Activated CD4-positive, alpha-beta T cell treated with anti-CD3 and anti-CD28 coated beads for 36 hours (primary cell): Measurements from ENCODE around the gene SLC22A5. TPM values are rescaled to one million over a fixed set of nuclear protein-coding genes. Genes with fewer than 3 reads are reported as not detected.

Experiments used
- ATAC-seq: fragments of 200-7000 bp; cut with Tn5 transposase; one replicate; pipeline ENCODE4 v1.10.0; 2021; ENCODE audit warnings: mild to moderate bottlenecking, moderate library complexity
- CTCF ChIA-PET: fragments of 350-600 bp; sonication (Branson Sonifier 250); formaldehyde crosslinking; loops from one replicate; lab custom pipeline; 2021; ENCODE audit warnings: antibody characterized with exemption; lab: Charles Lee
- POLR2A ChIA-PET: fragments of 350-600 bp; sonication (Branson Sonifier 250); formaldehyde crosslinking; loops from one replicate; lab custom pipeline; 2021; ENCODE audit warnings: antibody characterized with exemption, inconsistent platforms; lab: Charles Lee
- DNase-seq: peaks from one replicate; pipeline ENCODE4 v3.0.0-alpha.2; 2020
- H3K27ac Mint-ChIP-seq: one replicate; pipeline ENCODE4 v1.8.0; 2021; ENCODE audit warnings: mixed read lengths
- H3K27me3 Mint-ChIP-seq: one replicate; pipeline ENCODE4 v1.8.0; 2021; ENCODE audit warnings: mixed read lengths
- H3K36me3 Mint-ChIP-seq: one replicate; pipeline ENCODE4 v1.8.0; 2021; ENCODE audit warnings: low read depth, mixed read lengths
- H3K4me1 Mint-ChIP-seq: one replicate; pipeline ENCODE4 v1.8.0; 2021; ENCODE audit warnings: mixed read lengths
- H3K4me3 Mint-ChIP-seq: one replicate; pipeline ENCODE4 v1.8.0; 2021; ENCODE audit warnings: mild to moderate bottlenecking, moderate library complexity, mixed read lengths
- H3K9me3 Mint-ChIP-seq: one replicate; pipeline ENCODE4 v1.8.0; 2021; ENCODE audit warnings: low read depth, mixed read lengths
- intact Hi-C, 2 experiments: fragments of 100-400 bp; cut with DNase I in 1 of 2; cut with micrococcal nuclease in 1 of 2; formaldehyde crosslinking; loops; one replicate each; pipeline versions ENCODE4 v1.14.2 to v1.15.1; 2022 to 2024; cut with DNase I, micrococcal nuclease
- total RNA-seq, 2 experiments: library from RNA; stranded (reverse); gene quantifications; one replicate each; pipeline ENCODE4 v1.2.3, GENCODE V29; 2021

The SLC22A5 gene
- total RNA-seq, 2 experiments from 2014 or later: 3.7 to 4.9 TPM

DNA sequence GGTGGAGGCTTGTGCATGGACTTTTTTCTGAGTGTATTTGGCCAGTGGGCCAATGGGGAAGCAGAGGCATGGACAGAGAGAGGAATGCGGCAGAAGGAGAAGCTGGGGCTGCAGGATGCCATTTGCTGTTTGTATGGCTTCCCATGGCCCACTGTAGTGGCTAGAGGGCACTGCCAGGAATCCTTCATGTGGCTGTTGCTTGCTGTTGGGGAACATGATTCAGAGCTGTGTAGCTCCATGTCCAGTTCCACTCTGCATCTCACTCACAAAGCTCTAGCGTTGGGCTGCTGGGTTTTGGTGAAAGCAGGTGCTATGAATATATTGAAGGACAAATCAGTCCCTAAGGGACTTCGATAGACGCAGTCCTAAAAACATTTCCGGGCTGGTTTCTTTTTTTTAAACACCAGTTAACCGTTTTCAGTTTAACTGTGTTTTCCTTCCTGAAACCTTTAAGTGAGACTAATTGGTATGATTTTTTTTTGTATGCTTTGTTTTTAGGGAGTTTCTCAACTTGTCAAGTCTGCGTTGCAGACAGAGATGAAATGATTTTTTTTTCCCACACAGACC is 51.3 kb downstream of the SLC22A5 start:
- peak overlapping the region; percentile 37 for H3K4me3 Mint-ChIP-seq
- POLR2A ChIA-PET: interaction anchor here (0.9 to 2.0 kb wide), 7 partner anchors 10 to 70 kb away, joined by 3 to 15 read pairs (median 4); partner anchors contain the start of gene IRF1
- peaks cover 45% of the 10 kb centered on the region for H3K36me3 Mint-ChIP-seq
- no peaks in the 10 kb centered on the region for H3K27me3 Mint-ChIP-seq
- no peaks in the 10 kb centered on the region for H3K9me3 Mint-ChIP-seq
- peaks cover 87% of the 10 kb centered on the region for H3K4me1 Mint-ChIP-seq
- peak; percentile 16 for ATAC-seq
- H3K27ac Mint-ChIP-seq: peak overlapping the region; percentile 67
- peak; percentile 49 for DNase-seq
- intact Hi-C loops: loop anchor here in 1 of 2 experiments (2.0 to 10.0 kb wide), 3 partner anchors 34 to 886 kb away; partner anchors contain the start of gene RAPGEF6
- CTCF ChIA-PET: interaction anchor here (0.7 to 1.7 kb wide), 21 partner anchors 9 to 106 kb away, joined by 3 to 17 read pairs (median 5); no protein-coding TSS in a partner anchor

- H3K4me3 Mint-ChIP-seq: peak overlapping the region; percentile 37
- H3K27ac Mint-ChIP-seq: peak overlapping the region; percentile 67
- H3K36me3 Mint-ChIP-seq: peaks cover 45% of the 10 kb centered on the region
- H3K4me1 Mint-ChIP-seq: peaks cover 89% of the 10 kb centered on the region
- H3K9me3 Mint-ChIP-seq: no peaks in the 10 kb centered on the region
- ChIA-PET CTCF (interaction anchor here (1.4 to 1.5 kb wide), 5 partner anchors 11 to 78 kb away, joined by 3 to 17 read pairs (median 6); no protein-coding TSS in a partner anchor), POLR2A (interaction anchor here (1.0 to 2.0 kb wide), 3 partner anchors 11 to 69 kb away, joined by 4 to 7 read pairs (median 4); partner anchors contain the start of gene IRF1)
- no peaks in the 10 kb centered on the region for H3K27me3 Mint-ChIP-seq
- DNase-seq (no peak), ATAC-seq (no peak)
- intact Hi-C loops: loop anchor here in 1 of 2 experiments (2.0 to 10.0 kb wide), 3 partner anchors 35 to 887 kb away; partner anchors contain the start of gene RAPGEF6
These were observed 52.0 kb downstream of the SLC22A5 start for GRCh38 chr5:132421462-132421861.

DNA sequence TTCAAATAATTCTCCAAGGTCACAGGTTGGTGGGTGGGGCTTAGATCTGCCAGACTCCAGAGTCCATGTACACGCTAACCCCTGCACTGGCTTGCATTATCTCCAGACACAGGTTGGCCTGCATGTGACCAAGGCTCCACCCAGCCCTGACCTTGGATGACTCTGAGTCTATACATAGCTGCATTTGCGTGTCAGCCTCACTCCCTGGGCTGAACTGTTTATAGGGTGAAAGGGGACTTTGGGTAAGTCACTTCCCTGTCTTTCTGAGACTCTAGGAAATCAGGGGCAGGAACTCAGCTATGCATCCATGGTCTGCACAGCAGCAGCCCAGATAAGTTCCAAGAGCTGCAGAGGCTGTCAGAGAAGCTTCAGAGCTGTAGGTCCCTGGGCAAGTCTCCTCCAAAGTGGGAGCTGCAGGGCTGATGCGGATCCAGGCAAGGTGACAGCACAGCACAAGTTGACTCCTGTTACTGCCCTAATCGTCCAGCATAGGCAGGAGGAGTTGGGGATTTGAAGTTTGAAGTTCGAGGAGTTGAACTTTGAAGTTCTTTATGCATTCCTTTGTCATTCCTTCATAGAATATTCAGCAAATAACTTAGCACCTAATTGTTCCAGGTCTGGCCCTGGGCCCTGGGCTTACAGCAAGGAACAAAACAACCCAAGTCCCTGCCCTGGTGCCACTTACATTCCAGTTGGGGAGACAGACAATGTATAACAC is 53.4 kb downstream of the SLC22A5 start:
- no peak overlapping the region for H3K4me3 Mint-ChIP-seq
- ATAC-seq (no peak), DNase-seq (peak; percentile 39)

DNA sequence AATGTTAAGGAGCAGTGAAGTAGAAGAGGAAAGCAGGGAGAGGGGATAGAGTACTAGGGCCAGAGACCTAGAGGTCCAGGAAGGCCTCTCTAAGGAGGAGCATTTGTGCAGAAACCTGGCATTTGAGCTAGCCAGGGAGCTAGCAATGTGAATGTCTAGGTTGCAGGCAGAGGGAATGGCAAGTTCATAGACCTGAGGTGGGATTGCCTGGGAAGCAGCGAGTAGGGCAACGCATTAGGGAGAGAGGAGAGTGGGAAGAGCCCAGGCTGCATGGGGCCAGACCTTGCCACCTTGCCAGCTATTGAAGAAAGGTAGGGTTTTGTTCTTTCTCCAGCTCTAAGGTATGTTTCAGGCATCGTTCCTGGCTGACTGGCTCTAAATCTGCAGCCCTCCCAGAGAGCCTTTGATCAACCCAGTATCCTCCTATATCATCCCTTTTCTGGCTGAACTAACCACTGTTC is 54.0 kb downstream of the SLC22A5 start:
- intact Hi-C loops: loop anchor here in 1 of 2 experiments (10.0 kb wide), 2 partner anchors 789 to 889 kb away; partner anchors contain the start of gene RAPGEF6
- Mint-ChIP-seq H3K9me3 (no peaks in the 10 kb centered on the region), H3K4me3 (no peak overlapping the region), H3K27me3 (no peaks in the 10 kb centered on the region), H3K27ac (peak overlapping the region; percentile 79), H3K36me3 (peaks cover 42% of the 10 kb centered on the region), H3K4me1 (peaks cover 95% of the 10 kb centered on the region)
- DNase-seq: no peak
- CTCF ChIA-PET: interaction anchor here (0.9 to 13.9 kb wide), 11 partner anchors 8 to 65 kb away, joined by 3 to 89 read pairs (median 5); no protein-coding TSS in a partner anchor
- POLR2A ChIA-PET: interaction anchor here (1.3 to 6.4 kb wide), 3 partner anchors 24 to 64 kb away, joined by 3 to 130 read pairs (median 95); partner anchors contain the start of gene IRF1
- ATAC-seq: no peak

More for the DNA sequence above, 53.4 kb downstream of the SLC22A5 start:
- H3K27me3 Mint-ChIP-seq: no peaks in the 10 kb centered on the region
- peaks cover 44% of the 10 kb centered on the region for H3K36me3 Mint-ChIP-seq
- POLR2A ChIA-PET: interaction anchor here (1.3 to 6.4 kb wide), 3 partner anchors 24 to 65 kb away, joined by 3 to 130 read pairs (median 95); partner anchors contain the start of gene IRF1
- H3K4me1 Mint-ChIP-seq: peaks cover 93% of the 10 kb centered on the region
- peak overlapping the region; percentile 79 for H3K27ac Mint-ChIP-seq
- intact Hi-C loops: loop anchor here in 1 of 2 experiments (10.0 kb wide), 2 partner anchors 788 to 888 kb away; partner anchors contain the start of gene RAPGEF6
- CTCF ChIA-PET: interaction anchor here (0.8 to 13.9 kb wide), 12 partner anchors 8 to 77 kb away, joined by 3 to 89 read pairs (median 4); no protein-coding TSS in a partner anchor
- H3K9me3 Mint-ChIP-seq: no peaks in the 10 kb centered on the region

DNA sequence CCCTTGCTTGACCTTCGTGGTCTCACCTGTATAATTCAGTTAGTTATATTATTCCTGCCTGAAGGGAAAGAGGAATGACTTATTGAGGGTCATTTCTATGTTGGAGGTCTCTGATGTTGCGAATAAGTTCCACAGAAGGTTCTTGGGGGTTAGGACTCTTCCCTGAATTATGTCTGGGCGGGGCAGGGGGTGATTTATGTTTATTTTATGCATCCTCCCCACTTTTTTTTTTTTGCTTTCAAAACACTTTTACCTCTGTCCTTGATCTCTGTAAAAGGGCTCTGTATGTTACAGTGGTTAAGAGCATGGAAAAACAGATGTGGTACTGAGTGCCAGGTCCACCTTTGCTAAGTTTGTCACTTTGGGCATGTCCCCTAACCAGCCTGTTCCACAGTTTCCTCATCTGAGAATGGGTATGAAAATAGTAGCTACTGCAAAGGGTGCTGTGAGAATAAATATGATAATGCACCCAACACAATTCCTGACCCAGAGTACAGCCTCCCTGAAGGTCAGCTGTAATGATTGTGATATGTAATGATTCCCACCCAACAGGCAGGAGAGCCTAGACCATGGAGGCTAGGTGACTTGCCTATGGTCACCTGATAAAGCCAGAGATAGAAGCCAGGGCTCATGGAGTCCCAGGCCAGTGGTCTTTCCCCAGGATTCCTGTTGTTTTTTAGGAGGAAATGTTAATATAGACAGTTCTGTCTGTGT is 54.8 kb downstream of the SLC22A5 start:
- Mint-ChIP-seq H3K4me3 (no peak overlapping the region), H3K27me3 (no peaks in the 10 kb centered on the region), H3K4me1 (peaks cover 96% of the 10 kb centered on the region), H3K36me3 (peaks cover 38% of the 10 kb centered on the region), H3K27ac (peak overlapping the region; percentile 69), H3K9me3 (no peaks in the 10 kb centered on the region)
- POLR2A ChIA-PET: interaction anchor here (0.6 to 6.4 kb wide), 6 partner anchors 13 to 63 kb away, joined by 3 to 130 read pairs (median 11); partner anchors contain the start of gene IRF1
- intact Hi-C loops: loop anchor here (2.0 to 10.0 kb wide), 4 partner anchors 14 to 890 kb away; partner anchors contain the start of gene RAPGEF6 (in 1 of the 2)
- ATAC-seq: no peak
- DNase-seq: no peak
- CTCF ChIA-PET: interaction anchor here (0.6 to 13.9 kb wide), 10 partner anchors 9 to 327 kb away, joined by 3 to 89 read pairs (median 5); no protein-coding TSS in a partner anchor

- H3K27me3 Mint-ChIP-seq: no peaks in the 10 kb centered on the region
- peak; percentile 84 for ATAC-seq
- CTCF ChIA-PET: interaction anchor here (0.7 to 13.9 kb wide), 17 partner anchors 10 to 394 kb away, joined by 3 to 89 read pairs (median 5); no protein-coding TSS in a partner anchor
- no peaks in the 10 kb centered on the region for H3K9me3 Mint-ChIP-seq
- peaks cover 36% of the 10 kb centered on the region for H3K36me3 Mint-ChIP-seq
- peak overlapping the region; percentile 94 for H3K27ac Mint-ChIP-seq
- H3K4me3 Mint-ChIP-seq: peak overlapping the region; percentile 56
- intact Hi-C loops: loop anchor here (1.0 to 10.0 kb wide), 13 partner anchors 14 to 890 kb away; partner anchors contain the start of genes FNIP1 (in 1 of the 2), IRF1 (in 1 of the 2) and RAPGEF6 (in 1 of the 2)
- POLR2A ChIA-PET: interaction anchor here (0.6 to 6.4 kb wide), 15 partner anchors 10 to 323 kb away, joined by 3 to 130 read pairs (median 5); partner anchors contain the start of gene IRF1
- peak; percentile 87 for DNase-seq
- H3K4me1 Mint-ChIP-seq: peaks cover 96% of the 10 kb centered on the region
These were observed 55.8 kb downstream of the SLC22A5 start for GRCh38 chr5:132425009-132425937.

DNA sequence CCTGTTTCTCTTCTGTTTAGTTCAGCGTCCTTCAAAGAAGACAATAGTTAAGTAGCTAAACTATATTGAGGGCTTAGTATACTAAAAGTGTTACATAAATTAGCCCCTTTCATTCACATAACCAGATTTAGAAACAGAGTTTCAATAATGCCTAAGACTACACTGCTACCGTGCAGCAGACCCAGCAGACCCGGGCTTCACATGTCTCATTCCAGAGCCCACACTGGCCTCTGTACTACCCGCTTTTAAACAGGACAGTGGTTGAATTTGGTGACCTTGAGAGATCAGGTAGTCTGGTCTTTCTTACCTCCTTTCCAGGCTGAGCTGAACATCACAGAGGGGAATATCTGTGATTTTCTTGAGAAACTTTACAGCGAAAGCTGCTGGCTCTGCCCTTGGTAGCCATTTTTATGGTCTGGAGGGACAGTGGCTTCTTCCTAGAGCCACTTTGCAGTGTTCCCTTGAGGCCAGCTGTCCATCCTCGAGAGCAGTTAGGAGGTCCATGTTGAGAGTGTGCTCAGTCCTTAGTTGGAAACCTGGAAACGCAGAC is 56.5 kb downstream of the SLC22A5 start:
- POLR2A ChIA-PET: interaction anchor here (0.7 to 6.4 kb wide), 14 partner anchors 13 to 74 kb away, joined by 3 to 130 read pairs (median 5); partner anchors contain the start of gene IRF1
- peaks cover 33% of the 10 kb centered on the region for H3K36me3 Mint-ChIP-seq

DNA sequence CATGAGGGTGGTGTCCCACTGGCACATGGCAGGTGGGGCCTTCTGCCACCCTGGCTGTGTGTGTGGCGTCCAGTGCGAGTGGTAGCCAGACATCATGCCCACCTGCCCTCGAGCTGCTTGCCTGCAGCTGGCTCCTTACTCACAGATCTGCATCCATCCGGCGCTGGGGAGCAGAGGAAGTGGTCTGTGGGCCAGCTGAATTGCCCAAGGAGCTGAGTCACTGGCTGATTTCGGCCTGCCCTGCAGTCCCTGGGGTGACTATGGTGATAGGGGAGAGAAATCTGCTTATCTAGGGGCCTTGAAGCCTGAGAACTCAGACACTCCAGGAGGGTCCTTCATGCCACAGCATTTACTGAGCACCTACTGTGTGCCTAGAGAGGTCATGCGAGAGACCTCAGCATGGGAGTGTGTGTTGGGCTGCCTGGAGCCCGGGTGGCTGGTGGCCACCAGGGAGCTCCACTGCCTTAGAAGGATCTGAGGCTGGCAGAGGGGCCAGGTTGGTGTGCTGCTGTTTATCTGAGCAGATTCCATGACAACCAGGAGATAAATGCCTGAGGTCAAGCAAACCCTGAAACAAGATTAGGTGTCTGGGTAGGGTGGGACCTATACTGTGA is 57.1 kb downstream of the SLC22A5 start:
- peaks cover 30% of the 10 kb centered on the region for H3K36me3 Mint-ChIP-seq
- H3K4me3 Mint-ChIP-seq: peak overlapping the region; percentile 56
- ChIA-PET CTCF (interaction anchor here (0.6 to 13.9 kb wide), 21 partner anchors 9 to 408 kb away, joined by 3 to 89 read pairs (median 5); no protein-coding TSS in a partner anchor), POLR2A (interaction anchor here (0.8 to 6.4 kb wide), 7 partner anchors 13 to 69 kb away, joined by 3 to 130 read pairs (median 36); partner anchors contain the start of gene IRF1)
- H3K27ac Mint-ChIP-seq: peak overlapping the region; percentile 94
- H3K4me1 Mint-ChIP-seq: peaks cover 96% of the 10 kb centered on the region
- DNase-seq (peak; percentile 84), ATAC-seq (peak; percentile 46)
- H3K27me3 Mint-ChIP-seq: no peaks in the 10 kb centered on the region
- intact Hi-C loops: loop anchor here in 1 of 2 experiments (5.0 to 10.0 kb wide), 4 partner anchors 211 to 892 kb away; partner anchors contain the start of genes FNIP1 and RAPGEF6
- no peaks in the 10 kb centered on the region for H3K9me3 Mint-ChIP-seq

More for the DNA sequence above, 56.5 kb downstream of the SLC22A5 start:
- Mint-ChIP-seq H3K27ac (peak overlapping the region; percentile 94), H3K4me1 (peaks cover 96% of the 10 kb centered on the region), H3K27me3 (no peaks in the 10 kb centered on the region), H3K9me3 (no peaks in the 10 kb centered on the region), H3K4me3 (peak overlapping the region; percentile 56)
- DNase-seq: no peak
- CTCF ChIA-PET: interaction anchor here (0.6 to 13.9 kb wide), 20 partner anchors 10 to 409 kb away, joined by 3 to 89 read pairs (median 6); no protein-coding TSS in a partner anchor
- ATAC-seq: peak; percentile 2
- intact Hi-C loops: loop anchor here (1.0 to 10.0 kb wide), 13 partner anchors 15 to 891 kb away; partner anchors contain the start of genes FNIP1 (in 1 of the 2), IRF1 (in 1 of the 2) and RAPGEF6 (in 1 of the 2)
